ENCODE results near the gene CLCN3. TPM values are rescaled to one million over a fixed set of nuclear protein-coding genes. Genes with fewer than 3 reads are reported as not detected.
"Not testable (repeated sequence)": the region's sequence is repeated elsewhere in the genome, so short reads cannot be mapped to it uniquely, and the experiment has no call there.

Gene CLCN3
- total RNA-seq, 6 experiments from 2014 or later, result 32.9 to 39.5 (median 35.0) TPM

GRCh38 chr4:169768385-169768784 is 148.0 kb downstream of the CLCN3 start:
- TF ChIP-seq, protein P1, sequence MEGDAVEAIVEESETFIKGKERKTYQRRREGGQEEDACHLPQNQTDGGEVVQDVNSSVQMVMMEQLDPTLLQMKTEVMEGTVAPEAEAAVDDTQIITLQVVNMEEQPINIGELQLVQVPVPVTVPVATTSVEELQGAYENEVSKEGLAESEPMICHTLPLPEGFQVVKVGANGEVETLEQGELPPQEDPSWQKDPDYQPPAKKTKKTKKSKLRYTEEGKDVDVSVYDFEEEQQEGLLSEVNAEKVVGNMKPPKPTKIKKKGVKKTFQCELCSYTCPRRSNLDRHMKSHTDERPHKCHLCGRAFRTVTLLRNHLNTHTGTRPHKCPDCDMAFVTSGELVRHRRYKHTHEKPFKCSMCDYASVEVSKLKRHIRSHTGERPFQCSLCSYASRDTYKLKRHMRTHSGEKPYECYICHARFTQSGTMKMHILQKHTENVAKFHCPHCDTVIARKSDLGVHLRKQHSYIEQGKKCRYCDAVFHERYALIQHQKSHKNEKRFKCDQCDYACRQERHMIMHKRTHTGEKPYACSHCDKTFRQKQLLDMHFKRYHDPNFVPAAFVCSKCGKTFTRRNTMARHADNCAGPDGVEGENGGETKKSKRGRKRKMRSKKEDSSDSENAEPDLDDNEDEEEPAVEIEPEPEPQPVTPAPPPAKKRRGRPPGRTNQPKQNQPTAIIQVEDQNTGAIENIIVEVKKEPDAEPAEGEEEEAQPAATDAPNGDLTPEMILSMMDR (IDR thresholded peaks at IDR 0.05), result no peak
- Mint-ChIP-seq H3K4me1 (ENCODE audit: low read depth) (peaks cover 15% of the 10 kb centered on the region), H3K27me3 (ENCODE audit: insufficient read depth) (peaks cover 17% of the 10 kb centered on the region), H3K36me3 (ENCODE audit: low read depth) (no peaks in the 10 kb centered on the region), H3K9me3 (no peaks in the 10 kb centered on the region), H3K4me3 (no peak overlapping the region), H3K27ac (no peak overlapping the region)
- DNase-seq, result no peak

DNA sequence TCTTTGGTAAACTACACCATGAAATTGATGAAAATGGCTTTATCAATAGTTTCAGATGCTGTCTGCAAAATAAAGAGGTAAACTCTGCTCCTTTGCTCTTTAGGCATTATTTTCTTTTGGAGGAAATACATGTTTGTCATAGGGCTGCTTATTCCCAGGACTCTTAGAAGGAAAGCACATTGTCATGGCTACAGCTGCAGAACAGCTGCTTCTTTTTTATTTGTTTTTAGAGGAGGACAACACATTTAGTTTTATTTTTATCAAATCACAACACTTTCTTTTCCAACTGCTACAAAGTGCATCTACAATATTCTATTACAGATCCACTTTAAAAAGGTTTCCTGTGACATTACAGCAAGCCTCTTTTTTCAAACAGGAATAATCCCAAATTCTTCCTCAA is 150.0 kb downstream of the CLCN3 start:
- Mint-ChIP-seq H3K27ac (no peak overlapping the region), H3K36me3 (ENCODE audit: low read depth) (no peaks in the 10 kb centered on the region), H3K9me3 (no peaks in the 10 kb centered on the region), H3K4me3 (no peak overlapping the region), H3K4me1 (ENCODE audit: low read depth) (peaks cover 15% of the 10 kb centered on the region), H3K27me3 (ENCODE audit: insufficient read depth) (peaks cover 27% of the 10 kb centered on the region)
- TF ChIP-seq, protein P1 (IDR thresholded peaks at IDR 0.05), result no peak
- DNase-seq, result no peak

DNA sequence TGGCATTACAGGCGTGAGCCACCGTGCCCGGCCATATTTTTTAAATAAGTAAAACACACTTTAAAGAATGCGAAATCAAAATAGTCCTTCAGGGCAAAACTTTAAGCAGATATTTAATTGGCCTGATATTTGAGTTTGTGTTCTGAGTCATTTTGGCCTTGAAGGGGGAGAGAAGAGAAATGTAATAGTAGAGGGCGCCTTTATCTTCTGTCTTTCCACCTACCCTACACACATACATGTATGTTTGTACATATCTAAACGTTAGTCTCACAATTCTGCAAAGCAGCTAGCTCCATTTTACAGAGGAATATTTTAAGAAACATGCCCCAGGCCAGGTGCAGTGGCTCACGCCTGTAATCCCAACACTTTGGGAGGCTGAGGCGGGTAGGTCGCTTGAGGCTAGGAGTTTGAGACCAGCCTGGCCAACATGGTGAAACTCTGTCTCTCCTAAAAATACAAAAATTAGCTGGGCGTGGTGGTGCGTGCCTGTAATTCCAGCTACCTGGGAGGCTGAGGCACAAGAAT is 151.2 kb downstream of the CLCN3 start:
- H3K27ac Mint-ChIP-seq; H3K9me3 Mint-ChIP-seq; H3K4me3 Mint-ChIP-seq; DNase-seq; H3K36me3 Mint-ChIP-seq (ENCODE audit: low read depth): not testable (repeated sequence)
- H3K4me1 Mint-ChIP-seq (ENCODE audit: low read depth), result peaks cover 15% of the 10 kb centered on the region
- peaks cover 33% of the 10 kb centered on the region for H3K27me3 Mint-ChIP-seq (ENCODE audit: insufficient read depth)

Other genes starting within 250 kb of the CLCN3 start
- 10 to 100 TPM in 3 of 6 experiments, 1 to 10 TPM in 3; 9.4 to 11.1 (median 10.0) TPM for gene NEK1, start 8.0 kb upstream of the CLCN3 start, total RNA-seq (2021; fragmentation: NEBNext Ultra II Directional; extraction: Animal tissue kit (Norgen Biotek cat#: 25700))
- gene HPF1, start 137.4 kb downstream of the CLCN3 start, total RNA-seq (2021; fragmentation: NEBNext Ultra II Directional; extraction: Animal tissue kit (Norgen Biotek cat#: 25700)), result 10 to 100 TPM; 25.5 to 33.9 (median 31.0) TPM